DOHH2 (cell line): ENCODE results near the gene ZNF800.

Experiments
- EZH2phosphoT487 ChIP-seq: fragments of 200-600 bp; sonication (generic); IDR thresholded peaks from 2 replicates; pipeline ENCODE4 v1.6.1; 2017; ENCODE audit warnings: borderline replicate concordance, mild to moderate bottlenecking, antibody characterized with exemption, low read length, moderate library complexity, mixed read lengths
- TF ChIP-seq, protein P1 (sequence below): fragments of 200-600 bp; sonication (generic); IDR thresholded peaks from one replicate; pipeline ENCODE4 v1.5.1; 2014; ENCODE audit warnings: antibody characterized with exemption, mild to moderate bottlenecking, low read depth, low read length; ENCODE audit not compliant: poor library complexity, severe bottlenecking

DNA sequence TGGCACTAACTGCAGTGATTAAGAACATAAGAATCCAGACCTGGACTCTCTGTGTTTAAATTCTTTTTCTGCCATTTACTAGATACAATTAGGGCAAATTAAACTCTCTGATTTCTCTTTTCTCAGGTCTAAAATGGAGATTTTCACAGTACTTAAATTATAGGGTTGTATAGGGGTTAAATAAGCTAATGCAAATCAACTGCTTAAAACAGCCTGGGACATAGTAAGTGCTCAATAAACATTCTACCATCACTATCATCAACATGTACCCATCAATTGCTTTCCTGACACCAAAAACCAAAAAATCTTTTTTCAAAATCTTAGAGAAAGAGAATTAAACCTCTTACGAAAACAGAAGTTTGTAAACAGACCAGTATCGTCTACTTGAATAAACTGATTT lies 4.5 kb downstream of the ZNF800 start:
- TF ChIP-seq, protein P1, sequence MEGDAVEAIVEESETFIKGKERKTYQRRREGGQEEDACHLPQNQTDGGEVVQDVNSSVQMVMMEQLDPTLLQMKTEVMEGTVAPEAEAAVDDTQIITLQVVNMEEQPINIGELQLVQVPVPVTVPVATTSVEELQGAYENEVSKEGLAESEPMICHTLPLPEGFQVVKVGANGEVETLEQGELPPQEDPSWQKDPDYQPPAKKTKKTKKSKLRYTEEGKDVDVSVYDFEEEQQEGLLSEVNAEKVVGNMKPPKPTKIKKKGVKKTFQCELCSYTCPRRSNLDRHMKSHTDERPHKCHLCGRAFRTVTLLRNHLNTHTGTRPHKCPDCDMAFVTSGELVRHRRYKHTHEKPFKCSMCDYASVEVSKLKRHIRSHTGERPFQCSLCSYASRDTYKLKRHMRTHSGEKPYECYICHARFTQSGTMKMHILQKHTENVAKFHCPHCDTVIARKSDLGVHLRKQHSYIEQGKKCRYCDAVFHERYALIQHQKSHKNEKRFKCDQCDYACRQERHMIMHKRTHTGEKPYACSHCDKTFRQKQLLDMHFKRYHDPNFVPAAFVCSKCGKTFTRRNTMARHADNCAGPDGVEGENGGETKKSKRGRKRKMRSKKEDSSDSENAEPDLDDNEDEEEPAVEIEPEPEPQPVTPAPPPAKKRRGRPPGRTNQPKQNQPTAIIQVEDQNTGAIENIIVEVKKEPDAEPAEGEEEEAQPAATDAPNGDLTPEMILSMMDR, result no peak
- no peak for TF ChIP-seq EZH2phosphoT487
